HCT116 (cell line): ENCODE data around the gene CACNA1F.

Experiments
- EGR1 ChIP-seq: IDR thresholded peaks from 2 replicates; pipeline ENCODE4 v1.6.1; 2012; ENCODE audit warnings: low read depth
- POLR2A ChIP-seq: IDR thresholded peaks from 2 replicates; pipeline ENCODE4 v1.7.0; 2011; ENCODE audit warnings: borderline replicate concordance; ENCODE audit not compliant: insufficient read depth, insufficient read length; ENCODE audit errors: extremely low read depth
- POLR2AphosphoS5 ChIP-seq: IDR thresholded peaks from 2 replicates; pipeline ENCODE4 v1.6.1; 2011; ENCODE audit warnings: mild to moderate bottlenecking, low read depth, low read length, moderate library complexity
- TF ChIP-seq, protein P1 (sequence below), 3 experiments: fragments of 200-600 bp in 1 of 3; sonication (generic) in 1 of 3; IDR thresholded peaks in 2 of 3; conservative IDR thresholded peaks in 1 of 3; 2 replicates each; pipeline ENCODE4 v1.5.1; 2012 to 2017; ENCODE audit warnings: low read depth in 2 of 3, low read length in 2 of 3, antibody characterized with exemption in 1 of 3, borderline replicate concordance in 1 of 3, control low read depth in 1 of 3, mild to moderate bottlenecking in 1 of 3, mixed read lengths in 1 of 3, mixed run types in 1 of 3, moderate library complexity in 1 of 3; ENCODE audit not compliant: insufficient read depth in 1 of 3

DNA sequence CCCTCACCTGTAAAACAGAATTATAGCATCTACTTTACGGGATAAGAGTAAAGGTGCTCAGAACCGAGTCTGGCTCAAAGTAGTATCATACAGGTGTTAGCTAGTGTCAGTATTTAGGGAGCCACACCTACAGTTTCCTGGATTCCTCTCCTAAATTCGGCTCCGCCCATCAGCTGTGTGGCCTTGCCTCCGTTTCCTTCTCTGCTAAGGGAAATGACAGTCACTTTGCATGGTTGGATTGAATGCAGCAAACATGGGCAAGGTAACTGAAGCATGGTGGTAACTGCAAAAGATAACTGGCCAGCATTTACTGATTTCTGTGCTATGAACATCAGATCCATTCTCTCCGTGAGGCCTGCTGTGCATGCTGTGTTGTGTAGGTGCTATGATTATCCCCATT is 39.3 kb upstream of the CACNA1F start:
- TF ChIP-seq, protein P1, sequence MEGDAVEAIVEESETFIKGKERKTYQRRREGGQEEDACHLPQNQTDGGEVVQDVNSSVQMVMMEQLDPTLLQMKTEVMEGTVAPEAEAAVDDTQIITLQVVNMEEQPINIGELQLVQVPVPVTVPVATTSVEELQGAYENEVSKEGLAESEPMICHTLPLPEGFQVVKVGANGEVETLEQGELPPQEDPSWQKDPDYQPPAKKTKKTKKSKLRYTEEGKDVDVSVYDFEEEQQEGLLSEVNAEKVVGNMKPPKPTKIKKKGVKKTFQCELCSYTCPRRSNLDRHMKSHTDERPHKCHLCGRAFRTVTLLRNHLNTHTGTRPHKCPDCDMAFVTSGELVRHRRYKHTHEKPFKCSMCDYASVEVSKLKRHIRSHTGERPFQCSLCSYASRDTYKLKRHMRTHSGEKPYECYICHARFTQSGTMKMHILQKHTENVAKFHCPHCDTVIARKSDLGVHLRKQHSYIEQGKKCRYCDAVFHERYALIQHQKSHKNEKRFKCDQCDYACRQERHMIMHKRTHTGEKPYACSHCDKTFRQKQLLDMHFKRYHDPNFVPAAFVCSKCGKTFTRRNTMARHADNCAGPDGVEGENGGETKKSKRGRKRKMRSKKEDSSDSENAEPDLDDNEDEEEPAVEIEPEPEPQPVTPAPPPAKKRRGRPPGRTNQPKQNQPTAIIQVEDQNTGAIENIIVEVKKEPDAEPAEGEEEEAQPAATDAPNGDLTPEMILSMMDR (IDR thresholded peaks at IDR 0.05 in 2 of 3, conservative IDR thresholded peaks at IDR 0.05 in 1 of 3; ENCODE audit: borderline replicate concordance in 1 of 3, insufficient read depth in 1 of 3, low read depth in 2 of 3, low read length in 2 of 3): no peak
- TF ChIP-seq EGR1: no peak
- no peak for TF ChIP-seq POLR2A
- no peak for TF ChIP-seq POLR2AphosphoS5
